HFF-Myc (cell line): Measurements from ENCODE around the gene RYK.

Source experiments
- DNase-seq: peaks from one replicate; pipeline ENCODE4 v3.0.0-alpha.2; 2011; ENCODE audit warnings: low read depth; ENCODE audit errors: extremely low read depth
- H3K4me3 ChIP-seq: replicated peaks from 2 replicates; pipeline ENCODE4 v1.5.1; 2011; ENCODE audit warnings: low read depth, mild to moderate bottlenecking, control low read depth, low read length
- TF ChIP-seq, protein P1 (sequence below): IDR thresholded peaks from 2 replicates; pipeline ENCODE4 v1.5.1; 2012; ENCODE audit warnings: mild to moderate bottlenecking, low read depth, low read length, control low read depth; ENCODE audit errors: missing control alignments

The RYK gene

GRCh38 chr3:134250717-134251220 is at the start of gene RYK:
RYK (minus strand) TSS chr3:134250859; CDS start chr3:134250654, 205 bp downstream.
- TF ChIP-seq, protein P1, sequence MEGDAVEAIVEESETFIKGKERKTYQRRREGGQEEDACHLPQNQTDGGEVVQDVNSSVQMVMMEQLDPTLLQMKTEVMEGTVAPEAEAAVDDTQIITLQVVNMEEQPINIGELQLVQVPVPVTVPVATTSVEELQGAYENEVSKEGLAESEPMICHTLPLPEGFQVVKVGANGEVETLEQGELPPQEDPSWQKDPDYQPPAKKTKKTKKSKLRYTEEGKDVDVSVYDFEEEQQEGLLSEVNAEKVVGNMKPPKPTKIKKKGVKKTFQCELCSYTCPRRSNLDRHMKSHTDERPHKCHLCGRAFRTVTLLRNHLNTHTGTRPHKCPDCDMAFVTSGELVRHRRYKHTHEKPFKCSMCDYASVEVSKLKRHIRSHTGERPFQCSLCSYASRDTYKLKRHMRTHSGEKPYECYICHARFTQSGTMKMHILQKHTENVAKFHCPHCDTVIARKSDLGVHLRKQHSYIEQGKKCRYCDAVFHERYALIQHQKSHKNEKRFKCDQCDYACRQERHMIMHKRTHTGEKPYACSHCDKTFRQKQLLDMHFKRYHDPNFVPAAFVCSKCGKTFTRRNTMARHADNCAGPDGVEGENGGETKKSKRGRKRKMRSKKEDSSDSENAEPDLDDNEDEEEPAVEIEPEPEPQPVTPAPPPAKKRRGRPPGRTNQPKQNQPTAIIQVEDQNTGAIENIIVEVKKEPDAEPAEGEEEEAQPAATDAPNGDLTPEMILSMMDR = no peak
- no peak for DNase-seq

GRCh38 chr3:134299888-134300206 is 49.2 kb upstream of the RYK start:
- DNase-seq = no peak
- H3K4me3 ChIP-seq = no peak overlapping the region
- TF ChIP-seq, protein P1 = no peak

More at GRCh38 chr3:134250717-134251220, at the start of gene RYK:
- H3K4me3 ChIP-seq = peak within 1 kb of the TSS; percentile 73

GRCh38 chr3:134299185-134299887 is 48.7 kb upstream of the RYK start:
- no peak for DNase-seq
- TF ChIP-seq, protein P1 = peak; percentile 37

GRCh38 chr3:134298249-134298648 is 47.6 kb upstream of the RYK start:
- TF ChIP-seq, protein P1 = no peak
- DNase-seq = no peak
- H3K4me3 ChIP-seq = no peak overlapping the region

More at GRCh38 chr3:134299185-134299887, 48.7 kb upstream of the RYK start:
- H3K4me3 ChIP-seq = no peak overlapping the region

GRCh38 chr3:134296616-134297015 is 46.0 kb upstream of the RYK start:
- no peak for DNase-seq
- H3K4me3 ChIP-seq = no peak overlapping the region
- TF ChIP-seq, protein P1 = no peak

GRCh38 chr3:134295930-134296329 is 45.3 kb upstream of the RYK start:
- TF ChIP-seq, protein P1 = no peak
- no peak for DNase-seq
- H3K4me3 ChIP-seq = no peak overlapping the region
